Stimulated activated CD8-positive, alpha-beta memory T cell treated with anti-CD3 and anti-CD28 coated beads, Interleukin-7, amount 100 ng/mL, for 4 hours (primary cell): Measurements from ENCODE around the gene ADD2.

ENCODE experiments used
- DNase-seq, 2 donors: peaks; one replicate each; pipeline ENCODE4 v3.0.0-alpha.2; 2020; ENCODE audit warnings: low read depth in 2 of 2

ADD2 gene

GRCh38 chr2:70698847-70699246 is 69.2 kb downstream of the ADD2 start:
- no peak for DNase-seq

GRCh38 chr2:70697603-70698383 is 70.2 kb downstream of the ADD2 start:
- DNase-seq = no peak

- no peak for DNase-seq
These were observed 71.9 kb downstream of the ADD2 start for GRCh38 chr2:70696142-70696541.

- DNase-seq = no peak
These were observed 75.7 kb downstream of the ADD2 start for GRCh38 chr2:70692256-70692655.

- DNase-seq = no peak
These were observed 76.4 kb downstream of the ADD2 start for GRCh38 chr2:70691497-70692140.

- no peak for DNase-seq
These were observed 77.2 kb downstream of the ADD2 start for GRCh38 chr2:70690846-70691245.

GRCh38 chr2:70688427-70688826 is 79.6 kb downstream of the ADD2 start:
- DNase-seq = no peak

GRCh38 chr2:70687461-70687795 is 80.6 kb downstream of the ADD2 start:
- DNase-seq = no peak

GRCh38 chr2:70686577-70687460 is 81.2 kb downstream of the ADD2 start:
- DNase-seq = no peak

- DNase-seq = no peak
These were observed 82.2 kb downstream of the ADD2 start for GRCh38 chr2:70685771-70686171.

- DNase-seq = no peak
These were observed 83.0 kb downstream of the ADD2 start for GRCh38 chr2:70684846-70685622.

- no peak for DNase-seq
These were observed 84.5 kb downstream of the ADD2 start for GRCh38 chr2:70683455-70683854.

GRCh38 chr2:70680735-70681134 is 87.3 kb downstream of the ADD2 start:
- DNase-seq = no peak

- DNase-seq = no peak
These were observed 88.7 kb downstream of the ADD2 start for GRCh38 chr2:70679259-70679658.

GRCh38 chr2:70678576-70679143 is 89.3 kb downstream of the ADD2 start:
- DNase-seq = no peak

GRCh38 chr2:70676301-70677035 is 91.5 kb downstream of the ADD2 start:
- DNase-seq = no peak

GRCh38 chr2:70675862-70676261 is 92.1 kb downstream of the ADD2 start:
- DNase-seq = no peak

- no peak for DNase-seq
These were observed 93.2 kb downstream of the ADD2 start for GRCh38 chr2:70674636-70675430.

- no peak for DNase-seq
These were observed 94.9 kb downstream of the ADD2 start for GRCh38 chr2:70673041-70673647.
